ENCODE results near the gene RCAN1.

DNA sequence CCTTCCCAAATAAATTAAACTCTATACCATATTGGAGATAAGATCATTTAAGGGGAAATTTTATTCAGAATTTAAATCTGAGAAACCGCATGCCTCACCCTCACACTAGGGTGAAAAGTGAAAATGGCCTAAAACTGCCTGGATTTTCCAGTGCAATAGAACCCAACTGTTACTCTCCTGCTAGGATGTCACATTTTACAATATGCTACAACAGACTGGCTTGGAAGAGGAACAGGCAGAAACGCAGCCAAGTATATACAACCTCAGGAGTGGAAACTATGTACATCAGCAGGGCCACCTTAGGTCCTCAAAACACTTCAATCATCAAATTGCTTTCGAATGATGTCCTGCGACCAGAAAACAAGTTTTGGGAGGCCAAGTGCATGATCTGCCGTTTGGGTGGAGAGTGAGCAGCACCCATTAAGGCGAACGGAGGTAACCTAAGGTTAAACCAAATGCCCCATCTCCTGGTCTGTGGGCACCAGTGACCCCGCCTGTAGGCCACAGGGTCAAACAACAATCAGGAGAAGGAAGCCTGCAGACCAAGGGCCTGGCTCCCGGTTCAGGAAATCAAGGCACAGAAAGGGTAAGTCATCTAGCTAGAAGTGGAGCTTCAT lies 4.9 kb downstream of the RCAN1 start:
- TF ChIP-seq, protein P1, sequence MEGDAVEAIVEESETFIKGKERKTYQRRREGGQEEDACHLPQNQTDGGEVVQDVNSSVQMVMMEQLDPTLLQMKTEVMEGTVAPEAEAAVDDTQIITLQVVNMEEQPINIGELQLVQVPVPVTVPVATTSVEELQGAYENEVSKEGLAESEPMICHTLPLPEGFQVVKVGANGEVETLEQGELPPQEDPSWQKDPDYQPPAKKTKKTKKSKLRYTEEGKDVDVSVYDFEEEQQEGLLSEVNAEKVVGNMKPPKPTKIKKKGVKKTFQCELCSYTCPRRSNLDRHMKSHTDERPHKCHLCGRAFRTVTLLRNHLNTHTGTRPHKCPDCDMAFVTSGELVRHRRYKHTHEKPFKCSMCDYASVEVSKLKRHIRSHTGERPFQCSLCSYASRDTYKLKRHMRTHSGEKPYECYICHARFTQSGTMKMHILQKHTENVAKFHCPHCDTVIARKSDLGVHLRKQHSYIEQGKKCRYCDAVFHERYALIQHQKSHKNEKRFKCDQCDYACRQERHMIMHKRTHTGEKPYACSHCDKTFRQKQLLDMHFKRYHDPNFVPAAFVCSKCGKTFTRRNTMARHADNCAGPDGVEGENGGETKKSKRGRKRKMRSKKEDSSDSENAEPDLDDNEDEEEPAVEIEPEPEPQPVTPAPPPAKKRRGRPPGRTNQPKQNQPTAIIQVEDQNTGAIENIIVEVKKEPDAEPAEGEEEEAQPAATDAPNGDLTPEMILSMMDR (IDR thresholded peaks at IDR 0.05 in 8 of 11, conservative IDR thresholded peaks at IDR 0.05 in 3 of 11): no peak
- no peak for TF ChIP-seq POLR2A (IDR thresholded peaks at IDR 0.05)
